AG08396 (cell line): ENCODE measurements around the gene WDTC1.
"Not testable (repeated sequence)": the region's sequence is repeated elsewhere in the genome, so short reads cannot be mapped to it uniquely, and the experiment has no call there.

Experiments
- DNase-seq: peaks from one replicate; pipeline ENCODE4 v3.0.0; 2012; ENCODE audit warnings: low spot score, mixed read lengths

The WDTC1 gene

GRCh38 chr1:27234049-27234882, at the start of gene WDTC1:
Gene WDTC1 (plus strand): TSS chr1:27234632. CDS start chr1:27261055, 26,423 bp downstream.
- DNase-seq, result peak; percentile 97

GRCh38 chr1:27184665-27185064, 49.8 kb upstream of the WDTC1 start:
- not testable (repeated sequence) for DNase-seq

GRCh38 chr1:27192039-27192529, 42.3 kb upstream of the WDTC1 start:
- no peak for DNase-seq

GRCh38 chr1:27193194-27193593, 41.2 kb upstream of the WDTC1 start:
- DNase-seq, result no peak

- no peak for DNase-seq
These were observed 33.1 kb upstream of the WDTC1 start for GRCh38 chr1:27201295-27201694.

GRCh38 chr1:27203946-27204345, 30.5 kb upstream of the WDTC1 start:
- no peak for DNase-seq

GRCh38 chr1:27207238-27207637, 27.2 kb upstream of the WDTC1 start:
- not testable (repeated sequence) for DNase-seq

- not testable (repeated sequence) for DNase-seq
These were observed 26.1 kb upstream of the WDTC1 start for GRCh38 chr1:27208143-27208850.

GRCh38 chr1:27216466-27216865, 18.0 kb upstream of the WDTC1 start:
- DNase-seq, result no peak

GRCh38 chr1:27217401-27217800, 17.0 kb upstream of the WDTC1 start:
- no peak for DNase-seq

- DNase-seq, result no peak
These were observed 15.7 kb upstream of the WDTC1 start for GRCh38 chr1:27218736-27219135.

- DNase-seq, result no peak
These were observed 14.3 kb upstream of the WDTC1 start for GRCh38 chr1:27220096-27220495.

- not testable (repeated sequence) for DNase-seq
These were observed 13.5 kb upstream of the WDTC1 start for GRCh38 chr1:27220702-27221497.

GRCh38 chr1:27225621-27226020, 8.8 kb upstream of the WDTC1 start:
- no peak for DNase-seq

- no peak for DNase-seq
These were observed 6.7 kb upstream of the WDTC1 start for GRCh38 chr1:27227765-27228164.

- no peak for DNase-seq
These were observed 774 bp upstream of the WDTC1 start for GRCh38 chr1:27233667-27234048.

- peak; percentile 10 for DNase-seq
These were observed 1.4 kb downstream of the WDTC1 start for GRCh38 chr1:27235827-27236226.

GRCh38 chr1:27237112-27237511, 2.7 kb downstream of the WDTC1 start:
- DNase-seq, result no peak

GRCh38 chr1:27238032-27238431, 3.6 kb downstream of the WDTC1 start:
- DNase-seq, result no peak

GRCh38 chr1:27241677-27242076, 7.2 kb downstream of the WDTC1 start:
- DNase-seq, result no peak

GRCh38 chr1:27243665-27244064, 9.2 kb downstream of the WDTC1 start:
- not testable (repeated sequence) for DNase-seq

GRCh38 chr1:27246194-27246593, 11.8 kb downstream of the WDTC1 start:
- no peak for DNase-seq
